T-cell (primary cell): ENCODE measurements around the gene RRAD. TPM values are rescaled to one million over a fixed set of nuclear protein-coding genes. Genes with fewer than 3 reads are reported as not detected.
"Not testable (repeated sequence)": the region's sequence is repeated elsewhere in the genome, so short reads cannot be mapped to it uniquely, and the experiment has no call there.

ENCODE experiments used
- ATAC-seq, 4 experiments: fragments of 200-7000 bp in 3 of 4; fragments of 150-1000 bp in 1 of 4; cut with Tn5 transposase; replicated peaks in 1 of 4; 1 replicate in 3 of 4; 2 replicates in 1 of 4; pipeline ENCODE4 v1.10.0; 2021; ENCODE audit warnings: moderate library complexity in 3 of 4, mild to moderate bottlenecking in 2 of 4, moderate number of reproducible peaks in 1 of 4
- CTCF ChIA-PET, 2 donors: fragments of 300-600 bp; sonication (Branson Sonifier 250); formaldehyde crosslinking; loops; one replicate each; lab custom pipeline; 2022; ENCODE audit warnings: antibody characterized with exemption in 2 of 2; lab: Charles Lee
- POLR2A ChIA-PET, 2 donors: fragments of 300-600 bp; sonication (Branson Sonifier 250); formaldehyde crosslinking; loops; one replicate each; lab custom pipeline; 2022; ENCODE audit warnings: antibody characterized with exemption in 2 of 2; lab: Charles Lee
- DNase-seq, 35 experiments: peaks; one replicate each; pipeline versions ENCODE4 v3.0.0 to v3.0.0-alpha.2; 2013 to 2023
- H3K27ac ChIP-seq: one replicate; pipeline ENCODE4 v1.5.1; 2013; ENCODE audit warnings: low read length
- H3K27me3 ChIP-seq, 2 experiments: replicated peaks in 1 of 2; 1 replicate in 1 of 2; 2 replicates in 1 of 2; pipeline versions ENCODE4 v1.6.1 to v1.7.0; 2013; ENCODE audit warnings: low read length in 1 of 2, mixed read lengths in 1 of 2; ENCODE audit not compliant: control insufficient read depth in 2 of 2, insufficient read depth in 2 of 2; ENCODE audit errors: extremely low read depth in 1 of 2
- H3K36me3 ChIP-seq, 2 donors: 1 replicate in 1 of 2; 2 replicates in 1 of 2; pipeline versions ENCODE4 v1.6.1 to v1.7.0; 2013; ENCODE audit warnings: low read length in 1 of 2; ENCODE audit not compliant: control insufficient read depth in 2 of 2, insufficient read depth in 1 of 2; ENCODE audit errors: extremely low read depth in 1 of 2
- H3K4me1 ChIP-seq, 2 experiments: 1 replicate in 1 of 2; 2 replicates in 1 of 2; pipeline versions ENCODE4 v1.6.1 to v1.7.0; 2013; ENCODE audit warnings: low read length in 2 of 2, mixed read lengths in 1 of 2; ENCODE audit not compliant: insufficient read depth in 2 of 2, control insufficient read depth in 1 of 2; ENCODE audit errors: extremely low read depth in 1 of 2
- H3K4me3 ChIP-seq, 2 donors: 1 replicate in 1 of 2; 2 replicates in 1 of 2; pipeline versions ENCODE4 v1.5.1 to v1.7.0; 2013; ENCODE audit warnings: mild to moderate bottlenecking in 2 of 2, low read length in 1 of 2, moderate library complexity in 1 of 2; ENCODE audit not compliant: control insufficient read depth in 1 of 2; ENCODE audit errors: extremely low read depth in 1 of 2
- H3K9me3 ChIP-seq: 2 replicates; pipeline ENCODE4 v1.7.0; 2013
- H3K27ac Mint-ChIP-seq, 2 donors: one replicate each; pipeline ENCODE4 v1.8.0; 2020 to 2021; ENCODE audit warnings: mild to moderate bottlenecking in 2 of 2, mixed read lengths in 2 of 2
- H3K27me3 Mint-ChIP-seq, 2 donors: one replicate each; pipeline ENCODE4 v1.8.0; 2021 to 2022; ENCODE audit warnings: mixed read lengths in 2 of 2
- H3K36me3 Mint-ChIP-seq: one replicate; pipeline ENCODE4 v1.8.0; 2021; ENCODE audit warnings: mixed read lengths
- H3K4me1 Mint-ChIP-seq, 3 donors: one replicate each; pipeline ENCODE4 v1.8.0; 2020 to 2022; ENCODE audit warnings: mixed read lengths in 3 of 3, mild to moderate bottlenecking in 1 of 3
- H3K4me3 Mint-ChIP-seq, 3 donors: one replicate each; pipeline ENCODE4 v1.8.0; 2020 to 2022; ENCODE audit warnings: mild to moderate bottlenecking in 3 of 3, mixed read lengths in 3 of 3, moderate library complexity in 3 of 3
- H3K9me3 Mint-ChIP-seq, 3 donors: one replicate each; pipeline ENCODE4 v1.8.0; 2020 to 2022; ENCODE audit warnings: mixed read lengths in 3 of 3
- WGBS: methylation state at CpG from one replicate; pipeline ENCODE4 v1.1.5; 2013; ENCODE audit warnings: missing lambda C conversion rate; ENCODE audit not compliant: insufficient coverage; 5-methylcytosine and 5-hydroxymethylcytosine counted together
- total RNA-seq, 35 experiments: library from RNA in 6 of 35; stranded (reverse) in 6 of 35; fragments of 120-200 nt in 1 of 35; gene quantifications; one replicate each; pipeline versions ENCODE4 v1.2.1 to v1.2.4 and lab custom pipeline; 2013 to 2026

Gene RRAD
- total RNA-seq, 5 donors from 2014 or later (not counting 1 experiment from before 2014, with no cell fraction given) = 0.28 to 1.1 (median 0.53) TPM; not detected in 1

GRCh38 chr16:66944971-66945370, 19.6 kb upstream of the RRAD start:
- H3K4me3 Mint-ChIP-seq, ATAC-seq, H3K27ac ChIP-seq, H3K27ac Mint-ChIP-seq, H3K9me3 Mint-ChIP-seq, H3K4me3 ChIP-seq, H3K9me3 ChIP-seq, CTCF ChIA-PET, DNase-seq, POLR2A ChIA-PET: not testable (repeated sequence)
- H3K4me1 ChIP-seq = peaks cover 5 to 23% of the 10 kb centered on the region in 2 experiments
- Mint-ChIP-seq H3K36me3 (peaks cover 24% of the 10 kb centered on the region), H3K4me1 (peaks cover 17 to 25% (median 18%) of the 10 kb centered on the region in 3 donors), H3K27me3 (peaks cover 10 to 20% of the 10 kb centered on the region in 2 donors)
- peaks cover 0 to 20% of the 10 kb centered on the region in 2 experiments for H3K27me3 ChIP-seq
- WGBS = 100% methylated on average over 4 of the region's 9 CpGs
- peaks cover 13 to 35% of the 10 kb centered on the region in 2 donors for H3K36me3 ChIP-seq

- Histone ChIP-seq H3K27ac (no peak overlapping the region), H3K4me3 (no peak overlapping the region), H3K9me3 (no peaks in the 10 kb centered on the region), H3K27me3 (peaks cover 0 to 11% of the 10 kb centered on the region in 2 experiments), H3K36me3 (peaks cover 13 to 44% of the 10 kb centered on the region in 2 donors), H3K4me1 (peaks cover 5 to 21% of the 10 kb centered on the region in 2 experiments)
- H3K36me3 Mint-ChIP-seq = peaks cover 24% of the 10 kb centered on the region
- H3K4me3 Mint-ChIP-seq = no peak overlapping the region
- H3K9me3 Mint-ChIP-seq = no peaks in the 10 kb centered on the region
- POLR2A ChIA-PET = interaction anchor here (0.5 to 0.6 kb wide), 3 partner anchors 49 to 239 kb away, joined by 3 to 4 read pairs (median 3); no protein-coding TSS in a partner anchor
- H3K27ac Mint-ChIP-seq = no peak overlapping the region
- no CpG with 5 or more reads among the region's 5 CpGs for WGBS
- no peak for ATAC-seq
- DNase-seq = no peak
- CTCF ChIA-PET = interaction anchor here (0.6 to 1.1 kb wide), 6 partner anchors 13 to 258 kb away, joined by 3 to 5 read pairs (median 3); no protein-coding TSS in a partner anchor
- H3K27me3 Mint-ChIP-seq = peaks cover 6 to 11% of the 10 kb centered on the region in 2 donors
- H3K4me1 Mint-ChIP-seq = peaks cover 17 to 23% (median 18%) of the 10 kb centered on the region in 3 donors
These were observed 18.7 kb upstream of the RRAD start for GRCh38 chr16:66944054-66944441.

- ATAC-seq (no peak), DNase-seq (no peak)
- H3K9me3 Mint-ChIP-seq = no peaks in the 10 kb centered on the region
- Histone ChIP-seq H3K36me3 (peaks cover 13 to 49% of the 10 kb centered on the region in 2 donors), H3K4me1 (peaks cover 5 to 15% of the 10 kb centered on the region in 2 experiments), H3K27ac (no peak overlapping the region), H3K4me3 (no peak overlapping the region), H3K9me3 (no peaks in the 10 kb centered on the region), H3K27me3 (peaks cover 0 to 6% of the 10 kb centered on the region in 2 experiments)
- ChIA-PET POLR2A (interaction anchor here (0.5 to 0.6 kb wide), 2 partner anchors 61 to 129 kb away, joined by 3 to 7 read pairs; no protein-coding TSS in a partner anchor), CTCF (interaction anchor here (0.6 to 1.1 kb wide), 3 partner anchors 15 to 226 kb away, joined by 3 to 4 read pairs (median 3); no protein-coding TSS in a partner anchor)
- peaks cover 14 to 18% (median 16%) of the 10 kb centered on the region in 3 donors for H3K4me1 Mint-ChIP-seq
- H3K27me3 Mint-ChIP-seq = peaks cover 5 to 6% of the 10 kb centered on the region in 2 donors
- H3K27ac Mint-ChIP-seq = no peak overlapping the region
- H3K4me3 Mint-ChIP-seq = no peak overlapping the region
- H3K36me3 Mint-ChIP-seq = peaks cover 24% of the 10 kb centered on the region
- WGBS = 96% methylated on average over 11 of the region's 15 CpGs
These were observed 18.2 kb upstream of the RRAD start for GRCh38 chr16:66943426-66944053.

GRCh38 chr16:66942981-66943380, 17.6 kb upstream of the RRAD start:
- H3K4me3 ChIP-seq = no peak overlapping the region
- POLR2A ChIA-PET = interaction anchor here in 1 of 2 donors (0.6 kb wide), 1 partner anchor 130 kb away, joined by 7 read pairs; no protein-coding TSS in a partner anchor
- Mint-ChIP-seq H3K27ac (no peak overlapping the region), H3K36me3 (peaks cover 24% of the 10 kb centered on the region), H3K4me1 (peaks cover 9 to 12% (median 11%) of the 10 kb centered on the region in 3 donors), H3K27me3 (no peaks in the 10 kb centered on the region), H3K4me3 (no peak overlapping the region), H3K9me3 (no peaks in the 10 kb centered on the region)
- peaks cover 5 to 14% of the 10 kb centered on the region in 2 experiments for H3K4me1 ChIP-seq
- ATAC-seq (no peak), DNase-seq (no peak)
- H3K27ac ChIP-seq = no peak overlapping the region
- 96% methylated on average over 5 of the region's 5 CpGs for WGBS
- CTCF ChIA-PET = interaction anchor here in 1 of 2 donors (0.6 kb wide), 1 partner anchor 111 kb away, joined by 5 read pairs; no protein-coding TSS in a partner anchor
- H3K36me3 ChIP-seq = peaks cover 13 to 54% of the 10 kb centered on the region in 2 donors
- H3K9me3 ChIP-seq = no peaks in the 10 kb centered on the region
- H3K27me3 ChIP-seq = peaks cover 0 to under 1% of the 10 kb centered on the region in 2 experiments

- DNase-seq (no peak), ATAC-seq (no peak)
- Histone ChIP-seq H3K36me3 (peaks cover 13 to 58% of the 10 kb centered on the region in 2 donors), H3K27me3 (no peaks in the 10 kb centered on the region), H3K4me1 (peaks cover 2 to 24% of the 10 kb centered on the region in 2 experiments), H3K4me3 (no peak overlapping the region), H3K9me3 (no peaks in the 10 kb centered on the region), H3K27ac (no peak overlapping the region)
- CTCF ChIA-PET = no interaction called here
- Mint-ChIP-seq H3K9me3 (no peaks in the 10 kb centered on the region), H3K4me3 (no peak overlapping the region), H3K4me1 (peaks cover 17 to 29% (median 24%) of the 10 kb centered on the region in 3 donors), H3K36me3 (peaks cover 30% of the 10 kb centered on the region), H3K27me3 (no peaks in the 10 kb centered on the region), H3K27ac (no peak overlapping the region)
- 98% methylated on average over 16 of the region's 16 CpGs for WGBS
- POLR2A ChIA-PET = no interaction called here
These were observed 14.9 kb upstream of the RRAD start for GRCh38 chr16:66940236-66940635.

GRCh38 chr16:66939366-66939765, 14.0 kb upstream of the RRAD start:
- Histone ChIP-seq H3K4me1 (peaks cover 2 to 32% of the 10 kb centered on the region in 2 experiments), H3K4me3 (no peak overlapping the region), H3K36me3 (peaks cover 13 to 58% of the 10 kb centered on the region in 2 donors), H3K9me3 (no peaks in the 10 kb centered on the region), H3K27ac (no peak overlapping the region), H3K27me3 (no peaks in the 10 kb centered on the region)
- no peak for ATAC-seq
- Mint-ChIP-seq H3K9me3 (no peaks in the 10 kb centered on the region), H3K27ac (no peak overlapping the region), H3K27me3 (no peaks in the 10 kb centered on the region), H3K4me3 (no peak overlapping the region), H3K4me1 (peaks cover 25 to 35% (median 28%) of the 10 kb centered on the region in 3 donors), H3K36me3 (peaks cover 30% of the 10 kb centered on the region)
- DNase-seq = no peak
- ChIA-PET POLR2A (no interaction called here), CTCF (interaction anchor here in 1 of 2 donors (0.6 kb wide), 1 partner anchor 163 kb away, joined by 3 read pairs; no protein-coding TSS in a partner anchor)
